Keratinocyte (primary cell): ENCODE data around the gene IRX2. TPM values are rescaled to one million over a fixed set of nuclear protein-coding genes. Genes with fewer than 3 reads are reported as not detected.

Experiments used
- DNase-seq: peaks from one replicate; pipeline ENCODE4 v3.0.0-alpha.2; 2011; ENCODE audit warnings: low read depth, missing footprints, low spot score
- FAIRE-seq: peaks from 2 replicates; lab custom pipeline; 2011; peaks lifted over from hg19 to GRCh38; lab: Jason Lieb, UNC
- H2AFZ ChIP-seq: 2 replicates; pipeline ENCODE4 v1.6.0; 2012; ENCODE audit warnings: low read length, control low read depth, inconsistent platforms; ENCODE audit not compliant: control insufficient read depth
- H3K27ac ChIP-seq: 2 replicates; pipeline ENCODE4 v1.5.1; 2011; ENCODE audit warnings: low read length; ENCODE audit not compliant: control insufficient read depth, insufficient read depth
- H3K27me3 ChIP-seq: 3 replicates; pipeline ENCODE4 v1.6.0; 2011; ENCODE audit warnings: low read length; ENCODE audit not compliant: control insufficient read depth, insufficient read depth; ENCODE audit errors: extremely low read depth
- H3K36me3 ChIP-seq, 2 experiments: 2 replicates in 1 of 2; 3 replicates in 1 of 2; pipeline ENCODE4 v1.5.1; 2011; ENCODE audit warnings: low read length in 2 of 2, mild to moderate bottlenecking in 1 of 2; ENCODE audit not compliant: control insufficient read depth in 2 of 2, insufficient read depth in 2 of 2; ENCODE audit errors: extremely low read depth in 1 of 2
- H3K4me1 ChIP-seq: 3 replicates; pipeline ENCODE4 v1.5.1; 2011; ENCODE audit warnings: low read length; ENCODE audit not compliant: control insufficient read depth, insufficient read depth; ENCODE audit errors: extremely low read depth
- H3K4me2 ChIP-seq: 3 replicates; pipeline ENCODE4 v1.6.0; 2011; ENCODE audit warnings: low read depth, low read length; ENCODE audit not compliant: control insufficient read depth, insufficient read depth; ENCODE audit errors: extremely low read depth
- H3K4me3 ChIP-seq, 3 experiments: fragments of 200-600 bp in 1 of 3; sonication (generic) in 1 of 3; 2 replicates in 2 of 3; 3 replicates in 1 of 3; pipeline ENCODE4 v1.5.1; 2011 to 2016; ENCODE audit warnings: low read length in 3 of 3, mild to moderate bottlenecking in 3 of 3, control low read depth in 2 of 3, inconsistent platforms in 1 of 3, low read depth in 1 of 3, mixed read lengths in 1 of 3, mixed run types in 1 of 3, moderate library complexity in 1 of 3; ENCODE audit not compliant: control insufficient read depth in 2 of 3, insufficient read depth in 2 of 3; ENCODE audit errors: extremely low read depth in 1 of 3
- H3K79me2 ChIP-seq: 2 replicates; pipeline ENCODE4 v1.6.0; 2012; ENCODE audit warnings: low read length; ENCODE audit not compliant: control insufficient read depth, insufficient read depth
- H3K9ac ChIP-seq: 3 replicates; pipeline ENCODE4 v1.6.0; 2011; ENCODE audit warnings: low read length; ENCODE audit not compliant: control insufficient read depth, insufficient read depth; ENCODE audit errors: extremely low read depth
- H3K9me1 ChIP-seq: 3 replicates; pipeline ENCODE4 v1.6.0; 2011; ENCODE audit warnings: low read length; ENCODE audit not compliant: control insufficient read depth, insufficient read depth; ENCODE audit errors: extremely low read depth
- H3K9me3 ChIP-seq: 2 replicates; pipeline ENCODE4 v1.5.1; 2012; ENCODE audit warnings: low read depth, low read length; ENCODE audit not compliant: control insufficient read depth
- H4K20me1 ChIP-seq: 3 replicates; pipeline ENCODE4 v1.6.0; 2011; ENCODE audit warnings: low read length; ENCODE audit not compliant: control insufficient read depth, insufficient read depth; ENCODE audit errors: extremely low read depth
- EZH2 ChIP-seq: IDR thresholded peaks from one replicate; pipeline ENCODE4 v1.6.1; 2012; ENCODE audit warnings: inconsistent platforms, mild to moderate bottlenecking, low read length, moderate library complexity
- dilution Hi-C: fragments of 300-500 bp; cut with MboI; formaldehyde crosslinking; loops from one replicate; pipeline ENCODE4 v1.7.0; 2020; ENCODE audit warnings: low sequenced_read_pairs; ENCODE audit not compliant: extremely low pct_ligation_motif_present
- polyA plus RNA-seq, 5 experiments: library from polyadenylated mRNA; depleted of rRNA in 3 of 5; stranded (reverse) in 3 of 5; stranded (forward) in 1 of 5; unstranded in 1 of 5; fragments of >200 nt; gene quantifications; 1 replicate in 1 of 5; 2 replicates in 3 of 5; 3 replicates in 1 of 5; pipeline versions ENCODE4 v1.2.1 to v1.2.3, GENCODE V29; 2011 to 2012; ENCODE audit warnings: missing spikeins in 2 of 5, low read depth in 1 of 5, low replicate concordance in 1 of 5
- TF ChIP-seq, protein P1 (sequence below), 3 experiments: IDR thresholded peaks in 1 of 3; conservative IDR thresholded peaks in 1 of 3; optimal IDR thresholded peaks in 1 of 3; 2 replicates in 2 of 3; 3 replicates in 1 of 3; pipeline versions ENCODE3 to v1.5.1; 2011; ENCODE audit warnings: low read length in 3 of 3, mild to moderate bottlenecking in 3 of 3, moderate library complexity in 2 of 3, control low read depth in 1 of 3, inconsistent platforms in 1 of 3; ENCODE audit not compliant: insufficient read depth in 2 of 3; ENCODE audit errors: extremely low read depth in 1 of 3

IRX2 gene
- polyA plus RNA-seq, 1 donor (not counting 4 experiments of a cell fraction or from before 2014, with no cell fraction given) = 27.1 TPM

DNA sequence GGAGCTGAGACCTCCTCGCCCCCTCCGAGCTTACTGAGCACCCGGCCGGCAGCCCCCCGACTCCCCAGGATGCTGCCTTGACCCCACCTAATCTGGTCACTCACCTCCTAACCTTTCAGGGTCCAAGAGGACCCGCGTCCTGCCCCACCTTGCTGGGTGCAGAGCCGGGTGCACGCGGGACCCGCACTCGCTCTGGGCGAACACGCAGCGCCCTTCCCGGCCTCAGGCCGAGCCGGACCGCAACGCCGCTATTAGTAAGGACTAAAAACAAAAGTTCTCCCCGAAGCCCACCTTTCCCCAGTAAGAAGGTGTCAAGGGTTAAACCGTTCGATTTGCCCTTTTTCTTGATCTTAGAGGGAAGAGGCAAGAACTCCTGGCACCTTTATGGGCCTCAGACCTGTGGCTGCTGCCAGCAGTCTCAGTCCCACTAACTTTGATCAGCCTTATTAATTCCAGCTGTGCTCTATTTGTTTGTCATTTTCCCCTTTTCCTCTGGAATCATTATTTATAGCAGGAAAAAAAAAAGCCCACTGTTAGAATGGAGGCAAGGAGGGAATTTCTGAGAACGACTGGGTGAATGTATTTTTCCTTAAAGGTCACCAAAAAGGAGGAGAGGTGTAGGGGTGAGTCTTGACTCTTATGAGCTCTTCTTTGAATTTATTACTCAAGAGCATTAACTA, 10.5 kb downstream of the IRX2 start:
- Histone ChIP-seq H2AFZ (no peak overlapping the region), H3K9me1 (no peaks in the 10 kb centered on the region), H3K27me3 (no peaks in the 10 kb centered on the region), H3K9me3 (no peaks in the 10 kb centered on the region), H3K4me2 (no peak overlapping the region), H3K4me1 (peaks cover 29% of the 10 kb centered on the region), H3K27ac (no peak overlapping the region), H3K79me2 (peaks cover 25% of the 10 kb centered on the region), H3K4me3 (no peak overlapping the region), H4K20me1 (no peaks in the 10 kb centered on the region), H3K36me3 (peaks cover 0 to 6% of the 10 kb centered on the region in 2 experiments), H3K9ac (no peak overlapping the region)
- DNase-seq = no peak
- FAIRE-seq = no peak
- dilution Hi-C loops = no loop called here
- TF ChIP-seq, protein P1, sequence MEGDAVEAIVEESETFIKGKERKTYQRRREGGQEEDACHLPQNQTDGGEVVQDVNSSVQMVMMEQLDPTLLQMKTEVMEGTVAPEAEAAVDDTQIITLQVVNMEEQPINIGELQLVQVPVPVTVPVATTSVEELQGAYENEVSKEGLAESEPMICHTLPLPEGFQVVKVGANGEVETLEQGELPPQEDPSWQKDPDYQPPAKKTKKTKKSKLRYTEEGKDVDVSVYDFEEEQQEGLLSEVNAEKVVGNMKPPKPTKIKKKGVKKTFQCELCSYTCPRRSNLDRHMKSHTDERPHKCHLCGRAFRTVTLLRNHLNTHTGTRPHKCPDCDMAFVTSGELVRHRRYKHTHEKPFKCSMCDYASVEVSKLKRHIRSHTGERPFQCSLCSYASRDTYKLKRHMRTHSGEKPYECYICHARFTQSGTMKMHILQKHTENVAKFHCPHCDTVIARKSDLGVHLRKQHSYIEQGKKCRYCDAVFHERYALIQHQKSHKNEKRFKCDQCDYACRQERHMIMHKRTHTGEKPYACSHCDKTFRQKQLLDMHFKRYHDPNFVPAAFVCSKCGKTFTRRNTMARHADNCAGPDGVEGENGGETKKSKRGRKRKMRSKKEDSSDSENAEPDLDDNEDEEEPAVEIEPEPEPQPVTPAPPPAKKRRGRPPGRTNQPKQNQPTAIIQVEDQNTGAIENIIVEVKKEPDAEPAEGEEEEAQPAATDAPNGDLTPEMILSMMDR (optimal IDR thresholded peaks at IDR 0.05 in 1 of 3, IDR thresholded peaks at IDR 0.05 in 1 of 3, conservative IDR thresholded peaks at IDR 0.05 in 1 of 3; ENCODE audit: extremely low read depth in 1 of 3, insufficient read depth in 2 of 3, low read length in 3 of 3) = no peak
- TF ChIP-seq EZH2 = no peak

GRCh38 chr5:2740051-2740875, 11.2 kb downstream of the IRX2 start:
- Histone ChIP-seq H2AFZ (peak overlapping the region; percentile 56), H3K4me1 (peaks cover 21% of the 10 kb centered on the region), H4K20me1 (no peaks in the 10 kb centered on the region), H3K4me2 (peak overlapping the region; percentile 69), H3K9me1 (no peaks in the 10 kb centered on the region), H3K9ac (peak overlapping the region; percentile 56), H3K36me3 (no peaks in the 10 kb centered on the region), H3K27ac (no peak overlapping the region), H3K27me3 (no peaks in the 10 kb centered on the region), H3K9me3 (no peaks in the 10 kb centered on the region), H3K4me3 (peak overlapping the region; percentile 53 to 58 (median 54)), H3K79me2 (peaks cover 18% of the 10 kb centered on the region)
- FAIRE-seq (no peak), DNase-seq (no peak)
- TF ChIP-seq EZH2 = no peak
- TF ChIP-seq, protein P1 (optimal IDR thresholded peaks at IDR 0.05 in 1 of 3, IDR thresholded peaks at IDR 0.05 in 1 of 3, conservative IDR thresholded peaks at IDR 0.05 in 1 of 3; ENCODE audit: extremely low read depth in 1 of 3, insufficient read depth in 2 of 3, low read length in 3 of 3) = no peak
- dilution Hi-C loops = no loop called here
